Hematopoietic multipotent progenitor cell treated with erythropoietin and hydrocortisone succinate and interleukin-3 and kit ligand, for 15 days (in vitro differentiated cells): ENCODE data around the gene STIP1.
"Not testable (repeated sequence)": the region's sequence is repeated elsewhere in the genome, so short reads cannot be mapped to it uniquely, and the experiment has no call there.

Source experiments
- DNase-seq: peaks from one replicate; pipeline ENCODE4 v3.0.0-alpha.2; 2015; ENCODE audit warnings: low spot score

The STIP1 gene

DNA sequence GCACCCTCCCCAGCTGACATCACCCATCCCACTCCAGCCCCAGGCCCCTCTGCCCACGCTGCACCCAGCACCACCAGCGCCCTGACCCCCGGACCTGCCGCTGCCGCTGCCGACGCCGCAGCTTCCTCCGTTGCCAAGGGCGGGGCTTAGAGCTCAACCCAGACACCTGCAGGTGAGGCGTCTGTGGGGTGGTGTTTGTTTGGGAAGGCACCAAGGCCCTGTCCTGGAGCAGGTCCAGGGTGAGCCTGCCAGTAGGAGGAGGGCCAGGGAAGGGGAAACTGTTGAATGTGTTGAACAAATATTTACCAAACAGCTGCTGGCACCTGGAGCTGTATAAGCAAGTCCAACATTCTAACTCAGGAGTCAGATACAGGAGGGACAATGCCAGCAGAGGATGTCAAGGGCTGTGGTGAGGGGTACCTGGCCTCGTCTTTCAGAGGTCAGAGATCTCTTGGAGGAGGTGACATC, 51.5 kb downstream of the STIP1 start:
- DNase-seq: no peak

DNA sequence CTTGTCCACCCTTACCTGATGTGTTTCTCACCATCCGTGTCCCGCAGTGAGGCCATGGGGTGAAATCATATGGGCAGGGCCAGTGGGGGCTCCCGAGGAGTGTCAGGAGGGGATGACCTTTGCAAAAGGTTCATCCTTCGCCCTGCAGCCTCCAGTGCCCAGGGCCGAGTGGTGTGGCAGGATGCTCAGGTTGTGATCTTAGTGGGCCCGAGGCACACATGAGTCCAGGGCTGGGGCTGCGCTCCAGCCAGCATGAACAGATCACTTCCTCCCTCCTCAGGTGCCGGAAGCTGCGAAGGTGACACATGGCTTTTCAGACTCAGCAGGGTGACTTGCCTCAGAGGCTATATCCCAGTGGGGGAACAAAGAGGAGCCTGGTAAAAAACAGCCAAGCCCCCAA, 52.1 kb downstream of the STIP1 start:
- no peak for DNase-seq

DNA sequence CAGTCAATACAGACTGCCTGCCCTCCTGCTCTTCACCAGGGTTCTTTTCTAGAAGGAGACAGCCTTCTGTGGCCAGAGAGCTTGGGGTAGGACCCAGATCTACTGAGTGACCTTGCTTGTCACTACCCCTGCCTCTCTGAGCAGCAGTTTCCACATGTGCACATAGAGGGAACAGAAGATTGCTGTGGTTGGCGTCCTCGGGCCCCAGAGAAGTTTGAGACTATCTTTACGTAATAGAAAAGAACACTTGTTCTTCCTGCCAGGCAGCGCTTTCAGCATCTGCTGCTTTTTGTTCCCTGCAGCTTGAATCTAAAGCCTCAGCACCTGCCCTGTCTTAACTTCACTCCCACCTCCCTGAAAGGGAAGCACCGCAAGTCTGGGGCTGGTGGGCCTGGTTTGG, 53.0 kb downstream of the STIP1 start:
- DNase-seq: no peak

DNA sequence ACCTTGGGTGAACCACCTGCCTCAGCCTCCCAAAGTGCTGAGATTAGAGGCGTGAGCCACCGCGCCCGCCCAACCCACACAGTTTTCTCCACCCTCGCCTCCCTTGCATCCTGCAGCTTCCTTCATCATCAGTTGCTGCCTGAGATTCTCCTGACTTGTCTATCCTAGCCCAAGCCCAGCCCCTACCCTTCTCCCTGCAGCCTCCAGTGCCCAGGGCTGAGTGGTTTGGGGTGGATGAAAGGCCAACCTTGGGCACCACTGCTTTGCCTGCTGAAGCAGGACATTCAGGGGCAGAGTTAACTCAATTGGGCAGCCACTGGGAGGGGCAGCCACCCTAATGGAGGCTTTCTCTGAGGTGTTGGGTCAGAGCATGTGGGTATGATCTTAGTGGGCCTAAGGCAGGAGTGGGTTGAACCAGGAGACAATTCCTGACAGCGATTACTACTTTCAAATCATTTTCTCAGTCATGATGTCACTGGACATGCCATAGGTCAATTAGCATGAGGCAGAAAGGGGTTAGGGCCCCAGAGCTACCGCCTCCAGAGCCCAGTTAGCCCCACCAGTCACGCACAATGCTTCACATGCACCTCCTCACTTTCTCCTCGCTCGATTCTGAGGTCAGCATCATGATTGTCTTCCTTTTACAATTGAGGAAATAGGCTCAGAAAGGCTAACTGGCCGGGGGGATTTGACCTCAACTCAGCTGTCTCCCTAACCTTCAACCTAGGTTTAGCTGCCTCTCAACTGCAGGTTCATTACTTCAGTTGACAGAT, 53.9 kb downstream of the STIP1 start:
- DNase-seq: no peak

DNA sequence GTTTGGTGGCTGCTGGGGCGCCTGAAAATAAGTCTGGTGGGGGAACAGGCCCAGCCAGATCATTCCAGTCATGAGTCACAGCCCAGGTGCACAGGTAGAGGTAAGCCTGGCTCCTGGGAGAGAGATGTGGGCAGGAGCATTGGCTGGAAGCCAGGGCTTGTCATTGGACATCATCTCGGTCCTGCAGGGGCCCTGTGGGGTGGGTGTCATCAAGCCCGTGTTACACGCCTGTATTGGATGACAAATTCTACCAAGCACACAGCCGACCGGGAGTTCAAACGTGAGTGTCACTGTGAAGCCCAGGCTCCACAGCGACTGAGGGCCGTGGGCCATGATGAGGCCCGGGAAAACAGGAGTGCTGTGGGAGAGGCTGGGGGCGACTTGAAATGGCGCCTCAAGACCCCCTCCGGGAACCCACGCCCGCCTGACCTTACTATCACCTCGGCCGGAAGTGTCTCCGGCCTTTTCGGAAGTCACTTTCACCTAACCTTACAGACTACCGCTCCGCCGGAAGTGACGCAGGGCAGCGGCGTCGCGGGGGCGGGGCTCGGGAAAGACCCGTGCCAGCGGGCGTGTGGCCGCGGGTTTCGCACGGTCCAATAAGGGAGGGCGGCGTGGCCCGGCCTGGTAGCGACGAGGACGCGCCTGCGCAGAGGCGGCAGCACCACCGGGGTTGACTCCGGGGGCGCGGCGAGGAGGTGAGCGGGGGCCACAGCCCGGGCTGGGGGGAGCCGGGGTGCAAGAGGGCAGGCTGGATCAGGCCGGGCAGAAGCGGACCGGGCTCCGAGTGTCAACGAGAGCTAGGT, 54.7 kb downstream of the STIP1 start, which contains the start of gene FKBP2:
Gene FKBP2 (plus strand): TSS at position 661 of the 806 bp plus-strand sequence. CDS start 1,293 bp downstream, outside the sequence.
- peak; percentile 98 for DNase-seq

DNA sequence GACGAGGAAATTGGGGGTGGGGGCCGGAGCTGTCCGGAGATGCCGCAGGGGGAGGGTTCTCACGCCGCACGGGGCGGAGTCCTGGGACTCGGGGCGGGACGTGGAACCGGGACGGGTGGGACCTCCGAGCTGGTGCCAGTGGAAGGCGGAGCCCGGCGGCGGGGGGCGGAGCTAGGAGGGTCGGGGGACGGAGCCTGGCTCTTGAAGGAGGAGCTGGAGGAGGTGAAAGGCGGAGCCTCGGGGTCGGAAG, 55.2 kb downstream of the STIP1 start:
- DNase-seq: peak; percentile 99

DNA sequence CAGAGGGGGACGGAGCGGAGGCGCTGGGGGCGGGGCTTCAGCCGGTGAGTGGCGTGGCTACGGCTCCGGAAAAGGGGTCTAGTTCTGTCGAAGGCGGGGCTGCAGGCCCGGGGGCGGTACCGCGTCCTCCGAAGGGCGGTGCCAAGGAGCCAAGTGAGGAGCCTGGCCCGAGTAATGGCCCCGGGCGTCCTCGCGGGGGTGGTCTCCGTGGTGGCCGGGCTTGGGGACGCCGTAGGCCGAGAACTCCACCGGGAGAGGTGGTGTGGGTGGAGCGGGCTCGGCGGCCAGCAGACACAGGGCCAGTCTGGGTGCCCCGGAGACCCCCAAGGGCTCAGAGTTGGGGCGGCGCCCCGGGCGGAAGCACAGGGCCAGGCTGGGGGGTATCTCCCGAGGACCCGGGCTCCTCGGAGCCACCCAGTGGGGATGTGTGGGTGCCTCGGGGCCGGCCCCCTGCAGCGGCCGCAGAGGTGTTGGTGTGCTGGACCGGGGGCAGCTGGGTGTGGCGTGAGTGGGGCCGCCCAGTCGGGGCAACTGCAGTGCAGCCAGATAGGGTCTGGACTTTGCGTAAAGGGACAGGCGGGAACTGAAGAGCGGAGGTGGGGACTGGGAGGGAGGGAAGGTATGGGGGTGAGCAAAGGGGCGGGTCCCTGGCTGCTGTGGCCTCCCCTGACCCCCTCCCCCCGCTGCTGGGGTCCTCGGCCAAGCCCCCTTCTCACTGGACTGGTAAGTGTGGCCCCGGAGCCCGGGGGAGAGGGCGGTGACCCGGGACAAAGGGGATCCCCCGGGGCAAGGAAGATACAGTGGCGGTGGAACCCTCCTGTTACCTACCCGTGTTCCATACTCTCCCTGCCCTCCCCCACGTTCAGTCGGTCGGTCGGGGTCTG, 55.8 kb downstream of the STIP1 start:
- no peak for DNase-seq

DNA sequence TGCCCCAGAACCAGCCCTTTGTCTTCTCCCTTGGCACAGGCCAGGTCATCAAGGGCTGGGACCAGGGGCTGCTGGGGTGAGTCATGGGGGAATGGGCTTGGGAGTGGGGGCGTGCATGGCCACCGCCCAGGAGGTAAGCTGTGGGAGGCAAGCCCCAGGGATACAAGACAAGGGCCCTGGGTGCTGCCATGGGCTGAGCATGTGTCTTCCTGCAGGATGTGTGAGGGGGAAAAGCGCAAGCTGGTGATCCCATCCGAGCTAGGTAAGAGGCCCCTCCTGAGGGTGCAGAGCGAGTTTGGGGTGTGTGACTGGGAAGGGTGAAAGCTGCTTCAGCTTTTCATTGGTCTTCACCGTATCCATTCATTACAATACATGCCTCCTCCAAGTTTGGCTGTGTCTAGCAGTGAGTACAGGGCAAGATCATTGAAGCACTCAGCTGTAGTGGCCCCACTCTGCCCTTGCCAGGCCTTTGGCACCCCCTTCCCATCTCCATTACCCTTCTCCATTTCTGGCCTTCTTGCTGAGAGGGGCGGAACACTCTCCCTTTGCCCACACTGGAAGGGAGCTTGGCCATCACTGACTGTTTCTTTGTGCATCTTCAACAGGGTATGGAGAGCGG, 57.4 kb downstream of the STIP1 start:
- DNase-seq: no peak

DNA sequence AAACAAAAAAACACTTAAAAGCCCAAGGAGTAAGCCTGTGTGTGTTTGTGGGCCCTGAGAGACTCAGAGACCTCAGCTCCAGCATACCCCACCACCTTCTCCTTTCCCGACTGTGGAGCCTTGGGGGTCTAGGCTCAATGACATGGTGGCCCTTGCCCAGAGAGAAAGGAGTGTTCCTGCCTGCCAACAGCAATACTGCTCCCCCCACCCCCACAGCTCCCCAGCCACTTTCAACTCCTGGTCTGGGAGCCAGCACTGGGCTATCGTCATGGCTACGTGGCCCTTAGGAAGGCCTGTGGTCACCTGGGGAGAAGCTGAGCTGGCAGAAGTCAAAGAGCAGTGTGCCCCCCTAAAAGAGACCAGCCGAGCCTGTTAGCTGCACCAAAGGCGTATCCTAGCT, 58.1 kb downstream of the STIP1 start:
- DNase-seq: no peak

DNA sequence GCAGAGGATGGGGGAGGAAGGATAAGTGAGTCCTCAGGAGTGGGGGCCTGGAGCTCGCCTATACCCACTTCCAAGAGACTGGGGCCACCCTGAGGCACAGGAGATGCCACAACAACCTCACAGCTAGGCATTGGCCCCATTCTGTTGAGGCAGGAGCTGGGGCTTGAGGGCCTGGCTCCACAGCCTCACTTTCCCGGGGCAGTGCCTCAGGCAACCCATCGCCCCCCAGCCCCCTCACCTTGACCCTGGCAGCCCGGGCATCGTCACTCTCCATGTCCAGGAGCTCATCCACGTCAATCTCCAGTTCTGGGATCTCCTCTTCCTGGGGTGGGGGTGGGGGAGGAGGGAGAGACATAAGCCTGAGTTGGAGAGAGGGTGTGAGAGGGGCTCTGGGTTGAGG, 59.0 kb downstream of the STIP1 start:
- no peak for DNase-seq

DNA sequence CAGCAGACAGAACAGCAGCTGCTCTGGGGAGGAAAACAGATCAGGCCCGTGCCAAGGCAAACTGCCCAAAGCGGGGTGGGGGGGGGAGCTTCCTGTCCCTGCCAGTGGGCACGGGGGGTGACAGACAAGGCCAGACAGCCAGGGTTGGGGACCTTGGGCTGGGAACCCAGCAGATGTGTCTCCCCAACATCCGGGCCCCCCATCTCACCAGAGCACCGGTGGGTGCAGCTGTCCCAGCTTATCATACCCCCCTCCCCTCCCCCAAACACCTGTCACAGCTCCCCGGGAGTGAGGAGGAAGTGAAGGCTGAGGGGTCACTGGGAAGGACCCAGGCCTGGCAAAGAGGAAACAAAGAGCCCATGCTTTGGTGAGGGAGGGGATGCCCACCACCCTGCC, 59.4 kb downstream of the STIP1 start:
- no peak for DNase-seq

DNA sequence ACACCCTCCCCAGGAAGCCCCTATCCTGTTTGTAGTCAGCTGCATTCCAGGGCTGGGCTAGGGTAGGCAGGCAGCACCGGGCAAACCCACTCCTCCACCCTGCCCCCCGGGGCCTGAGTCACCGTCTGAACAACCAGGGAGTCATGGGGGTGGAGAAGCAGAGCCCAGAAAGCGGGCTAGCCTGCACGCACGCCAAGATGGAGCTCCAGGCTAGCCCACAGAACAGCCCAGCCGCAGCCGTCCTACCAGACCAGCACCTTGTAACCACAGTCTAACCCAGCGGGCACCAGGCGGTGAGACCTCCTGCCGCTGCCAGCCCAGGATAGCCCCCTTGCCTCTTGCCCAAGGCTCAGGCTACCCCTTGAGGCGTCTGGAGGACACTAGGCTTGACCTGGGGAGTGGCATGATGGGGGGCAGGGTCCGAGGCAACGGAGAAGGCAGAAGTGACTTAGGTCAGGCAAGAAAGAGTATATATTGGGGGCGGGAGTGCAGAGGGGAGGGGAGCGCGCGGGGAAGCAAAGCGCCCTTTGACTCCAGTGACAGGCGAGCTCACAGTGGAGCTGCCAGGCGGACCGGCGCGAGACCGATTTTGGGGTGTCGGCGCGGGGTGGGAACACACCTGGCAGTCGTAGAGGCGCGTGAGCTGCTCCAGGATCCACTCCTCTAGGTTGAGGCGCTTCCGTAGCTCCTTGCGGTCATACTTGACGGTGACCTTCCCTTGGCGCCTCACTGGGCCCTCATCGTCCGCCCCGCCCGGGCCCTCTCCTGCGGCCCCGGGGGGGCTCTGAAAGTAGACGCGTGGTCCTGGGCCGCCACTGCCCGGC, 60.0 kb downstream of the STIP1 start:
- peak; percentile 52 for DNase-seq

DNA sequence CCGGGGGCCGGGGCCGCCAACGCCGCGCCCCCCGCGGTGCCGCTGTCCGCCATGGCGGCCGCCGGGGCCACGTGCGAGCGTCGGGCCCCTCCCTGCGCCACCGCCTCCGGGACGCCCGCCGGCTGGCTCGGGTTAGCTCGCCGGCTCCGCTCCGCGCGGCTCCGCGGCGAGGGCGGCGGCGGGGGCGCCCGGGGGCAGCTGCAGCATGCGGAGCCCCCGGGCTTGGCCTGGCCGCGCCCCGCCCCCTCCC, 60.6 kb downstream of the STIP1 start:
- not testable (repeated sequence) for DNase-seq

DNA sequence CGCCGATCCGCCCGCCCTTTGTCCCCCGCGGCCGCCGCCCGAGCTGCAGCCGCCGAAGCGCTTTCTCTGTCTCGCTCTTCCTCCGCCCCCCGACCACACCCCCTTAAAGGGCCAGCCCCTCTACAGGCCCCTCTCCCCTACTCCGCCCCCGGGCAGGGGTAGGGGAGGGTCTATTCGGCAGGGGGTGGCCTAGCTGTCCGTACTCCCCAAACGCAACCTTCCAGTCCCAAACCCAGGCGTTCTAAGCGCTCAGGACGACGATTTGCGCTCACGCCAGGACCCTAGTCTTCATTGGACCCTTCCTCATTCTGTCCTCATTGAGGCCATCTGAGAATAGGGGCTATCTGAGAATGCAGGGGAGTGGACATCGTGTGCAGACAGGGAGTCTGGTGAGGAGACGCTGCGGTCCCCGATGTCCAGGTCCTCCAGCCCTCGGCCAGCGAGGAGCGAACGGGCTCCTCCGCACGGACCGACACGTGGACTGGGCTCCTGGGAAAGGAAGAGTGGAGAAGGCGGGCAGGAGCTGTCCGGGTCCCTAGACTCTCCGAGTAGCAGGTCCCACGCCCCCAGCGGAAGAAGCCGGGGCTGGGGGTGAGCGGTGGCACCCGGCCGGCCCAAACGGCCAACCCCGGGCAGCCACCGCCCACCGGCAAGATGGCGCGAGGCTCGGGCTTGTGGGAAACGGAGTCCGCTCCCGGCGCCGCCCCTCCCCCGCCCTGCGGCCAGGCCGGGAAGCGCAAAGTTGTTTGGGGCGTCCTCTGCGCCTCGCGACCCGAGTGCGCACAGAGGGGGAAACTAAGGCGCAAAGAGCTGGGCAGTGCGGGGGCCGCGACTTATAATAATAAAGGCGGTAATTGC, 61.1 kb downstream of the STIP1 start, which contains the start of gene PPP1R14B:
Gene PPP1R14B (minus strand): TSS at position 73 of the 858 bp plus-strand sequence. CDS start 270 bp downstream, outside the sequence.
- DNase-seq: peak; percentile 81

DNA sequence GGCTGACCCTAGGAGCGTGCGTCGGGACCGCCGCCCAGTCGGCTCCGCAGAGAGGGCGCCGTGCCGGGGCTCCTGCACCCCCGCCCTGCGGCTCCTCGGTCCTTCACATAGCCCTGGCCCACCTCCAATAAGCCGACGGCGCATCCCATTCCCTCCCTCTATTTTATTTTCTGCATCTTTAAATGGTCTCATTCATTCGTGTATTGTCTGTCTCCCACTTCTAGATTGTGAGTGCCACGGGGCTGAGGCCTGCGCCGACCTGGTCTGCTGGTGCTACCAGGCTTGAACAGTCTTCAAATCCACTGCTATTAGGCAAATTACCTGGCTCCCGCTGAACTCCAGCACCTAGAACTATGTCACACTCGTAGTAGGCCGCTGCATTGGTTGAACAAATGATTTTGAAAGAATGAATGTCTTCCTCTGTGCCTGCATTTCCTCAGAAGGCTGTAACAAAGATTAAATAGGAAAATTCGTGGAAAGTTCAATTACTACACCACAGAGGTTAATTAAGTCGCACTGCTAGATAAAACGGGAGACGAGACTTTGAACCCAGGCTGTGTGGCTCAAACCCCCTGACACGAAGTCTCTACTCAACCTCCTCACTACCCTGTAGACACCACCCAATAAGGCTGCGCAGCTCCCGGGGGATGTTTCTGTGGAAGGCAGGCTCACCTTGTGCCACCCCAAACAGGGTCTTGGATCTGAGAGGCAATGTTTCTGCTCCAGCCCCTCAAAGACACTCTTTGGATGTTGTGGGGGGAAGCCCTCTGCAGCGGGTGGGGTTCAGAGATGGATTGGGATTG, 62.0 kb downstream of the STIP1 start:
- no peak for DNase-seq

DNA sequence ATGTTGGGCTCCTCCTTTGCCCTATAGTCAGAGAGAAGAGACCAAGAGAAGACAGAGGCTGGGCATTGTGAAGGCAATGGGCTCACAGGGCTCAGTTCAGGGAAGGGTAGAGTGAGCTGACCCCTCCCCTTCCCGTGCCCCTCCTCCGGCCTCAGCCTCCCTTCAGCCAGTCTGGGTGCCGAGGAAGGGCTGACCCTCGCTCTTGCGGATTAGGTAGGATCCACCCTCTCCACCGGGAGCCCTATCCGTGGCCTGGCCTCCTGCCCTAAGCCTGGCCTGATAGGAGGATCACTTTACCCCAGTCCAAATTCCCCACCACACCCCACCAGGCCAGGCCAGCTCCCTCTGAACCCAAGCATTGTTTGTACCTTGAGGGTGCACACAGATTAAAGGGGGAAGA, 62.6 kb downstream of the STIP1 start:
- no peak for DNase-seq

DNA sequence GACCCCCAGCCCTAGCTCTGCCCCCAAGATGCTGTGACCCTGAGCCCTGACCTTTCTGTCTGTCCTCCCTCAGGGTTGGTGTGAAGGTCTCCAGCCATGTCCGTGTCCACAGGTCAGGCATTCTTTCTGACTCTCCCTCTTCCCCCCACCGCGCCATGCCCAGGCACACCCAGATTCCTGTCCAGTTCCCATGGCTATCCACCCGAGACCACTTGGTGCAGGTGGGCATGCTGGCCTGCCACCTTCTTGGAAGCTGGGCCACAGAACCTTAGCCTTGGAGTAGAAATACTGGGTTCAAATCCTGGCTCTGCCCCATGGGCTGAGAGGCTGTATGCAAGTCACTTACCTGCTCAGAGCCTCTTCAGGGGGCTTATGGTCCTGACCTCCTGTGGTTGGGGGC, 63.1 kb downstream of the STIP1 start:
- DNase-seq: no peak

DNA sequence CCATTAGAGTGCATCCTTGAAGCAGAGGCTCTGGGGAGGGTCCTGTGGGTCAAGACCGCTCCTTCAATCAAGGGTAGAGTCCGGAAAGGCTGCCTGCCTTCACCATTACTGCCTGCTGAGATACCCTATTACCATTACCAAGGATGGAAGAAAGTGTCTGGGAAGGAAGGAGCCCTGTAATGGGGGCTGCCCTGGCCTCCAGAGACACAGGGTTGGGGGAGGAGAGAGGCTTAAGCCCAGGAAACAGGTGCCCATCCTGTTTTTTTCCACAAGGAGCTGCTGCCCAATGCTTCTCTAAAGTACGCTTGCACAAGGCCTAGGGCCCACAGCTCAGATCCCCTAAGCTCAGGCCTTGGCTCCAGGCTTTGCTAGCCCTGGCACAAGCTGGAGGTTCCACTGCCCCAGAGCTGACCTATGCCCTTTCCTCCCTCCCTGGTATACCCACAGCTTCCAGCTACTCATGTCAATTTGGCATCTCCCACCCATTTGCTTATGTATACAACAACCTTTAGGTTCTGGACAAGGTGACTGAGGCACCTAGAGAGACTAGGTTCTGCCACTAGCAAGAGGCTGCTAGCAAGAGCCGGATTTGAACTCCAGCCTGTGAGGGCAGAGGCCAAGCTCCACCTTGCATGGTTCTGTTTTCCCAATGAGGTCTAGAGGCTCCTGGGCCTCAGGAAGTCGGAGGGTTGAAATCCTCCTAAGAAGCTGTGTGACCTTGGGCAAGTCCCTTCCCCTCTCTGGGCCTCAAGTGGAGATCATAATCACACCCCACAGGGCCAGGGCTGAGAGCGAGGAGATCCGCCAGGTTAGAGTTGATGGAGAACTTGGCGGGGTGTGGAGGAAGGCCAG, 63.8 kb downstream of the STIP1 start:
- DNase-seq: no peak
